TTC549 (cell line): Measurements from ENCODE around the gene PIAS3.

Source experiments
- FAIRE-seq: peaks from 2 replicates; lab custom pipeline; 2012; peaks lifted over from hg19 to GRCh38; lab: Jason Lieb, UNC

PIAS3 gene

DNA sequence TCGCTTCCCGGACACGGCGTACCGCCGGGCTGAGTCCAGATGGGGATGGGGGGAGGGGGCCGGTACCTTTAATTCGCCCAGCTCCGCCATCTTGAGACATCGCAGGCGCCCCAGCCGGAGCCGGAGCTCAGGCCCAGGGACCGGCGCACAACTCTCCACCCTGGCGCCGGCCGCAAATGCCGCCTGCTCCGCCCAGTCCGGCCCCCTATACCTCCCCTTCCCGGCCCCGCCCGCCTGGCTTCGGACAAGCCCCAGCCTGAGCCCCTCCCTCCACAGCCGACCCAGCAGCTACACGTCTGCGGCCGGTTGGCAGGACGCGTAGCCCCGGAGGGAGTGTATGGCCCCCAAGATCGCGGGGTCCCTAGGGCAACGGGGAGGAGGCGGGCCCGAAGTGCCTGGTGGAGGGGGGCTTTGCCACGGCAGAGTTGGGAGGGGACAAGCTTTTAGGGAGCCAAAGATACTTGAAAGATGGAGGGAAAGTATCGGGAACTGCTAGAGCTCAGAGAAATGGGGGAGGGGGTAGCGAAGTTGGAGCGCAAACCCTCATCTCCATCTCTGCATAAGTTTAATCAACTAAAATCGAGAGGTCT is at the start of gene PIAS3:
TSS of gene PIAS3 (minus strand) at position 181 of the 590 bp plus-strand sequence. CDS start at position 90, 91 bp downstream.
- peak; percentile 90 for FAIRE-seq

DNA sequence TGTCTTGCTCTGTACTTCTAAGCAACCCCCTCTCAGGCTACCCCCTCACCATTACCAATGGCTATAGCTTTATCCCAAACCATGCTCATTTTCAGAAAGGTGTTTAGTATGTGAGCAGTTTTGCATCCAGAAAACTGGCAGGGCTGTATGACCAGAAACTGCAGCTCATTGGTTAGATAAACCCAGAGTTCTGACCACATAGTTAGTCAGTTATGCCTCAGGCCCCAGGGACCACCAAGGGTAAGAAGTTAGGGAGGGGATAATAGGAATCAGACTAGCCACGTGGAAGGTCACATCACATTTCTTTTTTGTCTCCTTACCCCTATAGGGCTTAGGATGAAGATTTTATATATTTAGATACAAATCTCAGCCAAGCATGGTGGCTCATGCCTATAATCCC is 49.8 kb upstream of the PIAS3 start:
- no peak for FAIRE-seq

DNA sequence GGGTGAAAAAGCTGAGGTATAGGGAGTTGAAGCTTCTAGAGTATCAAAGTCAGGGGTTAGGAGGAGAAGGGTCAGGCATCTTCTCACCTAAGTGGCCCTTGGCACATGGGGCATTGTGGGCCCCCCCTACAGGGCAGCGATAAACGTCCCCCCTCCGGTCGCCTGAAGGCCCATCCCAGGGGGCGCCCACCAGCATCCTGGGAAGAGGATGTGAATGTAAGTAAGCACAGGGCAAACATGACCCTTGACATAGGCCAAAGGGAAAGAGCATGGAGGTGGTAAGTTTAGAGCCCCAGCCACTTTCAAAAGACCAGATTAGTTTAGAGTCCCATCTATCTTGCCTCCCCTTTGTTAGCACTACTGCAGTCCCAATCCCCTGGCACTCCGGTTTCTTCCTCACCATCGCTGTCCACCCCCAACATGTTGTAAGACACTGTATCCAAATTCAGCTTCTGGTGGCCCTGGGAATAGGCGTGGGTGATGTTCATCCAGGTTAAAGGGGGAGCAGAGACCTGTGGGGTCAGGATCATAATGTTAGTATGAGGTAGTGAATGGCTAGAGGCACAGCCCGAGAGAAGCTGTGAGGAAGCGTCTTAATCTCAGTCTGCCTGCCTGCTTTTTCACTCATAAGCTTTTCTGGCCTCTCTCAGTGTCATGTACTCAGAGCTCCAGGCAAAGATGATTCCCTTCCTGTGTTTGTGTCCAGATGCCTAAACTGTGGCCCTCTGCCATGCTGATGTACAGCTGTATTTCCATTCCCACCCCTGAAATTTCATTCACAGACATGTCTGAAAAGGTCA is 48.3 kb upstream of the PIAS3 start:
- FAIRE-seq: no peak

DNA sequence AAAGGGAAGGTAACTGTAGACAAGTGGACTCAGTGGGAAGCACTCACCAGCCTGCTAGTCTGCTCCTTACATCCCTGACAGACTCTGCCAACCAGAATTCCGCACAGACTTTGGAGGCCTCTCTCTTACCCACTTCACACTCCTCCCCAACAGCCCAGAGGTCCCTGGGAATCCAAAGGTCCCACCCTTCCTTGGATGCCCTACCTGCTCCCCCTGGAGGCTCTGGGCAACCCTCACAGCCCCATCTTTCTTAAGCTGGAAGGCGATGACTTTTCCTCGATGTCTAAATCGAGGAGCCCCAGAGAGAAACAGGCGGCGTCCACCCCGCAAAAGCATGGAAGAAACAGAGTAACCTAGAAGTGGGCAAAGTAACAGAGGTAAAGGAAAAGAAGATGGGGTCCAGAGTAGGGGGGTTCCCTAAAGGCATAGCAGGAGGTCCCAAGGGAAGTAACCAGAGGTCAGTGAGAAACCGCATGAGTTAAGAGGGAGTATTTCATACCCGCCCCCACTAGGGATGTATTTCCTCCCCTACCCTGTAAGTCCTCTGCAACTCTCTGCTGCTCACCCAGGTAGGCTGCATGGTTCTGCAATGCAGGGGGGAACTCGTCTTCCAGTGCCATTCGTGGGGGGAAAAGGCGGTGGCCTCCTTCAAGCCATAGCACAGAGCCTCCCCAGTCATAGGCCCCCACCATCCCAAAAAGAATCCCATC is 42.6 kb upstream of the PIAS3 start:
- no peak for FAIRE-seq

DNA sequence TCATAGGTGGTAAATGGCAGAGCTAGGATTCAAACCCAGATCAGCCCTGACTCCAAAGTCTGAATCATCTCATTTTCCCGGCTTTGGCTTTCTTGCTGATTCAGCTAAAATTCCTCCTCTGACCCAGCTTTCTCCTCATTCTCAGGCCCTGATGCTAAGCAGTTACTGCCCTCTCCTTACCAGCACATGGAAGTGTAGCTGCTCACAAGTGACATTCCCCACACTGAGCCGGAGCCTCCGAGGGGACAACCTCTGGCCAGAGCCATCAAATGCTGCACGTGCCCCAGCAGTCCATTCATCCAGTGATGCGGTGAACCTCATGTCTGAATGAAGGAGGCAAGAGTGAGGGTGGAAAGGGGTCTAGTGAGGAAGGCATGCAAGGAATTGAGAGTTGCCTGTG is 39.9 kb upstream of the PIAS3 start:
- no peak for FAIRE-seq

DNA sequence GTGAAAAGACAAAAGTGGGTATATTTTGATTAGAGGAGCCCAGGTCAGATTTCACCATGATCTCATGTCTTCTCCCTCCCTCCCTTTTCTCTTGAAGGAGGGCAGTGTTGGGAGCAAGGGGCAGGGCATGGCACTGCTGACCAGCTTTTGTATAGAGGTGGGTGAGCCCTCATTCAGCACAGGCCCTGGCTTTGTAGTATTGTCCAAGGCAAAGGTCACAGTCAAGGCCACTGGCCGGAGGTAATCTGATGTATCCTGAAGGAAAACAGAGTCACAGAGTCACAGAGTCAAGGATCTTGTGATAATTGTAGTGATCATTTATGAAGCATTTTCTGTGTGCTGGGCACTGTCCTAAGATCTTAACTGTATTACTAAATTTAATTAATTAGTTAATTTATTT is 39.1 kb upstream of the PIAS3 start:
- FAIRE-seq: no peak

DNA sequence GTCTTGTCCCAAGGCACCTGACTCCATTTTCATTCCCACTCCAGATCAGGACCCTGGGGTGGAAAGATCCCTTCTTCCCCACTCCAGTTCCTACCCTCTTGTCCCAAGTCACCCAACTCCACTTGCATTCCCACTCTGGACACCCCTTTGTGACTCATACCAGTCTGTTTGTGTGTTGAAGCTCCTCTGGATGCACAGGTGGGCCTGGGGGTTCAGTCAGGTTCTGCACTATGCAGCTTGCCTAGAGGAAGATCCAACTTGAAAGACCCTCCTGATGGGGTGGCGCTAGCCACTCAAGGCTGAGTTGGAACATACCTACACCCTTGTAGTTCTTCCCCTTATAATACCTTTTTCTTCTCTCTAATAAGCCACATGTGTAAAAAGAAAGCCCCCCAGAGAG is 36.6 kb upstream of the PIAS3 start:
- no peak for FAIRE-seq

DNA sequence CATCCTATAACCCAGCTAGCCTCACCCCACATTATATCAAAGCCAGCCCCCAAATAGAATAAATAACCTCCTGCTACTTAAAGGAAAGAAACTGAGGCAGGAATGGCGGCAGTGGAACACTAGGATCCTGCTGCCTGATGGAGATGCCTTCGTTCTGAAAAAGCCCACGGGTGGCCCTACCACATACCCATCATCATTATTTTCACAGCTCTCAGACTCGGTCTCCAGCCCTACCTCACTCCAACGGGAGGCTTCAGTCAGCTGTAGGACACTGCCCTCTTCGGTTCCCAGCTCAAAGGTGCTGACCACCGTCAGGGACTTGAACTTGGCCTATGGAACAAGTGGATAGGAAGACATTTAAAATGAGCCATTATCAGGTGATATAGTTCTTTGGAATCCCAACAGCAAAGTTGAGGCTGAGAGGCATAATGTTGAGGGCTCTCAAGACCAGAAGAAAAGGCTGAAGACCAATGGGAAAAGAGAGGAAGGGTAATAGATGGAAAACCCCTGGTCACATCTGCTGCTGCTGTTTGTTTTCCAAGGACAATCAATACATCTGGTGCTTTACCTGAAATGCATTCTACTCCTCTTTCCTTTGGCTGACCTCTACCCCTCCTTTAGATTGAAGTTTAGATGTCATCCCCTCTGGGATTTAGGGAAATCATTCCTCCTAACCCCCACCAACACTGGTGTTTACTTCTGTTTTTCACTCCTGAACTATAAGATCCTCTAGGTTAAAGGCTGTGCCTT is 34.6 kb upstream of the PIAS3 start:
- no peak for FAIRE-seq

DNA sequence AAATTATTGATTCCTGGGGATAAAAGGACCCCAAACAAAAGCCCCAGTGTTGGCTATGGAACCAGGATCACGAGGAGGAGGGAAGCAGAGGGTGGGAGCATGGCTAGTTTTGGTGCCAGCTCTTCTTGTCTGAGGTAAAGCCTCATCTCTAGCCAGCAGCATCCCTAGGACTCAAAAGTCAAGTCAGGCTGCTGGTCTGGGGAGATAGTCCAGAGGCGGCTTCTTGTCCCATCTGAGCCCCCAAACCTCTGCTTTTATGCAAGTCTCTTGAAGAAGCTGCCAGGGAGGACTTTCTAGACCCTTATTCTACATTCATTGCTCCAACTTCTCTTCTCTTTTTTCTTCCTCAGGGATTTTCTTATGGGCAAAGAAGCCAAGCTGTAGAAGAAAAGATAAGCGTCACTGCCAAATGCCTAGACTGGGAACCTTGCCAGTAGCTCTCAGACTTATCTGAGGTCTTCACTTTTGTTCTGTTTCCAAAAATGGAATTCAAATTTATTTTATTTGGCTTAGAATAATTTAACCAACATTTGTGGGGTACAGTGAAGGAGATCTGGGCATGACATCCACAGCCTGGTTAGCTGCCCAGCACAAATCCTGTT is 33.7 kb upstream of the PIAS3 start:
- no peak for FAIRE-seq

DNA sequence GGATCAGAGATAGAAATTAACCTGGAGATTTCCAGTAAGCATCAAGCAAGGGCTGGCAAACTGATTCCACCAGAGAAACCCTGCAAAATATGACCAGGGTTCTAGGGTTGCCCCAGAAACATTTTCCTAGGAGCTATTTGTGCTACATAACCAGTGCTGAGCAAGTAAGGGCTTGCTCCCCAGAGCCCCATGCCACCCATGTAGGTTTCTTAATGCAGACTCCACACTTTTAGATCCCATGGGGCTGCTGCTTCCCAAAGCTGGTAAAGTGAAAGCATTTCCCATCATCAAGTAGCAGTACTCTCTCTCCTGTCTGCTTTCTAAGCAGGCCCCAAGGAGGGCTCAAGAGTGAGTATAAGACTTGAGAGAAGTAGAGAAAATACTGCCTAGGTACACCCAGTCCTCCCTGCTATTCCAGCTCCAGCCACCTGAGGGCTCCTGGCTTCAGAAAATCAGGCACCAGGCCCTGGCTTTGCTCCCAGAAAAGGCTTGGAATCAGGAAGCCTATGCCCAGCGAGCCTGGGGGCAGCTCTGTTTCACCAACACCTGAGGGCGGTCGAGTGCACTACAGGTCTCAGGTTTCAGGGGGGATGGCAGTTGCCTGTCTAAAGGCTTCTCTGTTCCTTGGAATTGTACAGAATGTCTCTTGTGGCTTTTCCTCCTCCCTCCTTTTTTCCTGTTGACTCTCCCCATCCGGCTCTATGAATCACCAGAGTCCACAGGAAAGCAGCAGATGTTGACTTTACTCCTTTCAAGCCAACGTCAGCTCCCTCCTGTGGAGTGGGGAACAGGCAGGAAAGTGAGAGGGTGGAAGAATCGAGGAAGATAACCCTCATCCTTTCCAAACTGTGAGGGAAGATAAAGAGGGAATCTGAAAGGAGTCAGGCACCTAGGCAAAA is 33.0 kb upstream of the PIAS3 start:
- peak; percentile 94 for FAIRE-seq

DNA sequence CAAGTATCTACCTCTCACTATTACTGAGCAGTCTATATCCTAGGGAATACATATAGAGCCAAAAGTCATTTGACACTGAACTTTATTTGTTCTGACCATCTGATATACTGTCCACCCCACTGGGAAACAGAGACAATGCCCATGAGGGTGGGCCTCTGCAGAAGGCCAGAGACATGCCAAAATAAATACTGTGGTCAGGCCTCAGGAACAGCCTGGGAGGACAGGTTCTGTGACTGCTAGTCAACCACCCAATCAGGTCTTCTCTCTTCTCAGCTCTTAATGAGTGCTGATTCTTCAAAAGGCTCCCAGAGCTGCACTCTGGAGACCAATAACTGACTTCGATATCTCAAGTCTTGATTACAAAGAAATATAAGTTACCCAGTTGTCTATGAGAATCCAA is 32.3 kb upstream of the PIAS3 start:
- no peak for FAIRE-seq

DNA sequence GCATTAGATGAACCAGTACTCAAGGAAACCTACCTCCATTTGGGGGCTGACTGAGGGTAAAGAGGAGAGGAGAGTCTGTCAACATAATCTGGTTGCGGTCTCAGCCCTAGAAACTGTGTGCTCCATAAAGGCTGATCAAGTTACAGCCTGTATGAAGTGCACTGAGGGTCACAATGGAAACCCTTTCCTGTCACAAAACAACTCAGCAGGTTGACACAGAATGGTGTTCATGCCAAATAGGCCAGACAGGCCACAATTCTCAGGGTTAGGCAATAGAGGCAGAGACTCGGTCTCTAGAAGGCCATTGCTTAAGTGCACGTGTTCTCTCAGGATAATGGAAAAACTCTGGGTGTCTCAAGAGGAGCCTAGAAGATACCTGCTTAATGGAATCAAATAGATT is 30.8 kb upstream of the PIAS3 start:
- FAIRE-seq: no peak

DNA sequence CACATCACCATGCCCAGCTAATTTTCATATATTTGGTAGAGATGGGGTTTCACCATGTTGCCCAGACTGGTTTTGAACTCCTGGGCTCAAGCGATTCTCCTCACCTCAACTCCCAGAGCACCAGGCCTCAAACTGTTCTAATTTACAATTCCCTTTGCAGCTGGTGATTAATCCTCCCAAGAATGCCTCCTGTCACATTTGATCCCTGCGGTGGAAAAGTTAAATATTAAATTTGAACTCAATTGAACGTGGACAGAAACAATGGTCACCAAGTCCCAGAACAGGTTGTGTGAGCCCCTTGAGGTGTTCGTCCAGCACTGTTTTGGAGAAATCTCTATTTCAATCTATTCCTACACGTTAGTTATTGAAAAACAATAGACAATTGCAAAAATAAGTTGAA is 28.8 kb upstream of the PIAS3 start:
- no peak for FAIRE-seq

DNA sequence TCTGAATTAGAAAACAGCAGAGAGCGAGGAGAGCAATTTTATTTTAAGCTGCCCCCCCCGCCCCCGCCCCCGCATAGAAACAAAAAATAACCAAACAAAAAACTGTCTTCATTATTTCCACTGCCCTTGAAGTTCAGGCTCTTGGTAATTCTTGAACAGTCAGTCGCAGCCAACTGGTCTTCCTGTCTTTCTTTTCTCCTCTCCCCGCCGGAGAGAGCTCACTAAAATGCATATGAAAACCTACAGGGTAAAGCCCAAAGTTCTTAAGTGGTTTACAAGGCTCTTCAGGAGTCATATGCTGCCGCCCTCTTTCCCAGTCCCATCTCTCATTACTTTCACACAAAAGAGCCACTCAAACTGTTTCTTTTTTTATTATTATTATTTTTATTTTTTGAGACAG is 27.9 kb upstream of the PIAS3 start:
- no peak for FAIRE-seq

DNA sequence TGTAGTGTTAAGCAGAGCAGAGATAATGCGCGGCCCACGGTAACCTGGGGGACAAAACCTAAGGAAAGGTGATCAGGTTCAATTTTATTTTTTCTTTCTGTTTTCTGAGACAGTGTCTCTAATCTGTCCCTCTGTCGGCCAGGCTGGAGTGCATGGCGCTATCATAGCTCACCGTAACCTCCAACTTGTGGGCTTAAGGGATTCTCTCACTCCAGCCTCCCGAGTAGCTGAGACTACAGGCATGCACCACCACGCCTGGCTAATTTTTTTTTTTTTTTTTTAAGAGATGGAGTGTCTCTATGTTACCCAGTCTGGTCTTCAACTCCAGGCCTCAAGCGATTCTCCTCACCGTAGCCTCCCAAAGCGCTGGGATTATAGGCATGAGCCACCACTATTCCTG is 27.5 kb upstream of the PIAS3 start:
- FAIRE-seq: no peak

DNA sequence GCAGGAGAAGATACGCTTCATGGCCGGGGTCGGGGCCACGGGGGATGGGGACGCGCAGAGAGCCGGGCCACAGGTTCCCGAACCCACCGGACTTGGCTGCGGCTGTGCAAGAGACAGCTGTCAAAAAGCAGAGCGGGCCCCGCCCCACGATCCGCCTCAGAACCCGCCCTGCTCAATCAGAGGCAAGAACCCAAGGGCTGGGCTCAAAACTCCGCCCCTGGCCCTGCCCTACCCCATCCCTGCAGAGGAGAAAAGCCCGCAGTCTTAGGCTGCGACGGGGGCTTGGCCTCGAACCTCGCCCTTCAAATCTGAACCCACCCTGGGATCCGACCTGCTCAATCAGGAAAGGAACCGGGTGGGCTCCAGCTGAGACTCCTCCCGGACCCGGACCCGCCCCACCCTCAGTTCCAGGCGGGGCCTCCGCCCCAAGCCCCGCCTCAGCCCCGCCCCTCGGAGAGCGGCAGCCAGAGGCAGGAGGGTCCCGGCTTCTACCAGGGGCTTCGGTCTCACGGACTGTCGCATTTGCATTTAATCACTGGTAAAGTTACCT is 26.9 kb upstream of the PIAS3 start, which contains the start of gene ANKRD35:
TSS of gene ANKRD35 (minus strand) at position 129 of the 550 bp plus-strand sequence. CDS start at position 21, 108 bp downstream.
- no peak for FAIRE-seq

DNA sequence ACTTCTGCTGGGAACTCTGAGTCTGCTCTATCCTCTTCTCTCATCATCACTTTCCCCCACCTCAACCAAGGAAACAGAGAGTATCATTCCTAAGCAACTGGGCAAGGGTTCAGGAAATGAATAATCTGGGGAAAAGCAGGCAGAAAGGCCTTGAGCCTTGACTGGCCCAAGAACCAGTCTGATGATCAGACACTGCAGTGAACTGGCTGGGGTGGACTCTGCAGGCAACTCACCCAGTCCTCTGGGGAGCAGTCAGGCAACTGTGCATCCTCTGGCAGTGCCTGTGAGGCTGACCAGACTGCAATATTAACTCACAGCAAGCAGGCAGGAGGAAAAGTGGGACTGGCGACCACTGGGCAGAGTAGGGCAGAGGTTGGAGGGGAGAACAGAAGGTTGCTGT is 25.8 kb upstream of the PIAS3 start:
- FAIRE-seq: no peak

DNA sequence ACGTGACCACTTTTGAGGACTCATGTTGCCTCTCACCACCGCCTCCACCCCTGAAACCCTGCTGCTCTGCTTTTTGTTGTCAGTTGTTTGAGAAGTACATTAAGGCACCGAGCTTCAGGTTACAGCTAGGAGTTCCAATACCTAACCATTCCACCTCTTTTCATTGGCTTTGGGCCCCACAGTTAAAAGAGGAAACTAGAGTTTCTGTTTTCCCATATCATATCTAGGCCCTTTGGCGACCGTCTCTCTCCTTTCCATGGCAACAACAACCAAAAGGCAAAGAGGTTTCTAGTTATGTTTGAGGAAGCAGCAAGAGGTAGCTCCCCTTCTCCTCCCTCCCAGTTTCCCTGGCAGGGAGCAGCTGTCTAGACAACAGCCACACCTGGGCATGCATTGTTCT is 20.9 kb upstream of the PIAS3 start:
- no peak for FAIRE-seq

DNA sequence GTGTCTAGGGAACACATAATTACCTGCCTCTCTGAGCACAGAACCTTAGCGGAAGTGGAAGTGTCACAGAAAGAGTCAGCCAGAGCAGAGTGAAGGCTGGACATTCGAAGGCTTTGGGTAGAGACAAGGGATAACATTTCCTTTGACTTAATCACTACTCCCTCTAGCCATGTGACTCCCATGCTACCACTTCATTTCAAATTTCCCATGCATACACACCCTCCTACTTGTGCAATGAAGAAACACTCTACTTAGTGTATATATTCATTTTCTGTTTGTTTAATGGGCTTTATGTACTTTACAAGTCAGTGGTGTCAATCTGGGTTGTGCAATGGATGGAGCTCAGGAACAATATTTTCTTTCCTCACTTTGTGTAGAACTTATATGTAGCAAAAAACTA is 19.8 kb upstream of the PIAS3 start:
- no peak for FAIRE-seq

DNA sequence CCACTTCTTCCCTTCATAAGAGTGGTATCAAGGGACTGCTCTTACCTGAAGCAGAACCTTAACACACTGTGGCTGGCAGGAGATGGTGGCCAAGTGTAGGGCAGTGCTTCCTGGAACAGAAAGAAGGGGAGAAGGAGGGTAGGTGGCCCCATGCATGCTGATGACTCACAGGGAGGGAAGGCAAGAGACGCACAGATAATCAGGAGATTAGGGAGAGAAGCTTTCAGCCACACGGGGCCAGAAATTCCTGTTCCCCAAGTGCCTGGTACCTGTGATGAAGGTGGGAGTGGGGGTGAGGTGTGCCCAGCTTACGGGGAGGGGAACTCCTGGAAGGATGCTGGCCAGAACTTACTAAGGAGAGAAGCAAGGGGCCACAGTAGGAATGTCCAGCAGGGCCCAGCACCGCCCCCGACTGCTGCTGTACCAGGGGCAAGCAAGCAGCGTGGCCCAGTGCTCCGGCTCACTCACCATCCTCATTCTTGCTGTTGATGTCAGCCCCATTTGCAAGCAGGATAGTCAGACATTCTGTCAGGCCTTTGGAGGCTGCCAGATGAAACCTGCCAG is 19.1 kb upstream of the PIAS3 start:
- FAIRE-seq: no peak

DNA sequence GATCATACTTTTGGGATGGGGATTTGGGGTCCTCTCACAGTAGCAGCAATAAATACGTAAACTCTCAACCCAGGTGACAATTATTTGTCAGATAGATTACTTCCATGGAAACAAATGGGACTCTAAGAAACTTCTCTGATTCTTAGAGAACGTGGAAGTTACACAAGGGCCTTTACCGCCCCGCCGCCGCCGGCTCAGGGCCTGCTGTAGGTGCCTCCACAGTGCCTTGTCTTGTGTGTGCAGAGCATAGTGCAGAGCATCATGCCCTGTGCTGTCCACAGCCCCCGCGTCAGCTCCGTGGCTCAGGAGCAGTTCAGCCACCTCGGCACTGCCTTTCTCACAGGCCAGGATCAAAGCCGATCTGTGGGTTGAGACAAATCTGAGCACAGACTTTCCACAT is 15.8 kb upstream of the PIAS3 start:
- no peak for FAIRE-seq
